Measurements from ENCODE around the gene HAPLN1.

Gene HAPLN1

DNA sequence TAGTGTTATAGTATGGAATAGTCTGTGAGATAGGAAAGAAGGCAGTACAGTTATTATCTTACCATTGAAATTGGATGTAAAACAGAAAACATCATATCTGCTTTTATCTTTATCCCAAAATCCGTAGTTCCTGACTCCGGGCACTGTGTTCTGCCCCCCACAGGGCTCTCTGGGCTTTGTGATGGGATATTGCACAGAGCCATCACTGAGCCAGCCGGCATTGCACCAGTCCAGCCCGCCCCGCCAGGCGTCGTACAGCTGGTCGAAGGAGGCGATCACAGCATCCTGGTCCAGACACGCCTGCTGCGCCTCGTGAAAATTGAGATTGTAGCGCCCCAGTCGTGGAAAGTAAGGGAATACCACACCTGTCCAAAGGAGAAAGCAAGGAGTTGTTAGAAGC lies 76.4 kb downstream of the HAPLN1 start:
- FAIRE-seq (no peak), DNase-seq (ENCODE audit: insufficient read length, low spot score) (no peak)
- TF ChIP-seq POLR2A (IDR thresholded peaks at IDR 0.05; ENCODE audit: low read depth, low read length), result no peak

- no peak for FAIRE-seq
- TF ChIP-seq POLR2A (IDR thresholded peaks at IDR 0.05; ENCODE audit: low read depth, low read length), result no peak
- no peak for DNase-seq (ENCODE audit: insufficient read length, low spot score)
Measured at GRCh38 chr5:83641946-83642345, 78.7 kb downstream of the HAPLN1 start.

DNA sequence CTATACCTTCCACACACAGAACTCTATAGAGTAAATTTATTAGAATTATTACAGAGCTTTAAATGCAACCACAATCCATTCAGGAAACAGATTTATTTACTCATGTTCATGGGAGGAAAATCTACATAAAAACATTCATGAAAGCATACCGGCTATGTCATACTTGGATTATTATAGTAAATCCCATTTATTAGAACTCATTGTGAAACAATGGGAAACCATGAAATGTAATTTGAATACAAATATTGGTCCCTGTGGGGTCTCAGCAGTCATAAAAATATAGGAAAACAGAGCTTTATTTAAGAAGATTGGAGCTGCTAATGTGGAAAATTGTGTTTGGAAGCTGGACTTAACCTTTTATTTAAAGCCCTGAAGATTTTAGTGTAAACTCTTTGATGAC lies 80.7 kb downstream of the HAPLN1 start:
- no peak for DNase-seq (ENCODE audit: insufficient read length, low spot score)
- TF ChIP-seq POLR2A (IDR thresholded peaks at IDR 0.05; ENCODE audit: low read depth, low read length), result no peak
- FAIRE-seq, result no peak

DNA sequence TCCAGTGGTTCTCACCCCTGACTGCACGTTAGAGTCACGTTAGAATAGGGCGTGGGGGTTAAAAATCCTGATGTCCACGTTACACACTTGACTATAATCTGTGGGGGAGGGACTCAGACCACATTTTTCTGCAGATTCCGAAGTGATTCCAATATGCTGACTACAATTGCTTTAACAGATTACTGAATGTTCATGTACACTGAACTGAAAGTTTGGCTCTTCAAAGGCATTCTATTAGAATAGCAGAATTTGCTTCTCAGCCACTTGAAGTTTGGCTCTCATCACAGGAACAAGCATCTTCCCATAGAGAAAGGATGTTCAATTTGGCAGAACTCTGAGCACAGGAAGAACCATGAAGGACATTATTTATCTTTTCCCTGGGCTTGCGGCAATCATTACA lies 84.5 kb downstream of the HAPLN1 start:
- DNase-seq (ENCODE audit: insufficient read length, low spot score) (no peak), FAIRE-seq (no peak)
- no peak for TF ChIP-seq POLR2A (IDR thresholded peaks at IDR 0.05; ENCODE audit: low read depth, low read length)

GRCh38 chr5:83633285-83633684 lies 87.4 kb downstream of the HAPLN1 start:
- no peak for TF ChIP-seq POLR2A (IDR thresholded peaks at IDR 0.05; ENCODE audit: low read depth, low read length)
- FAIRE-seq (no peak), DNase-seq (ENCODE audit: insufficient read length, low spot score) (no peak)

DNA sequence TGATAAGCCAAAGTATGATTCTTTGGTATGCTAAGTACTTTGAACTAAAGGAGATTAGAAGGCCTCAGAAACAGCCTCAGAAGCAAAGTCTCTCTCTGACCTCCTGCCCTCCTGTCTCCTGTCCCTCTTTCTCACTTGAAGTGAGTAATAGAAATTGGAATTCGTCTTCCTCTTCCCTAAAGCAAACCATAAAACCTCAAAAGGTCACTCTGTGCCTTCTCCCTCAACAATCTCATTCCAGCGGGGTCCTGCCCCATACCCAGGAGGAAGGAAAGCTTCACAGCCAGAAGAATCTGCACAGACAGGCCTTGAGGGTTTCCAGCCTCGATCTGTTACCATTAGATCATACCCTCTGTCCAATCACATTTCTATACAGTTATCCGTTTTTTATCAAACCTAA lies 87.8 kb downstream of the HAPLN1 start:
- FAIRE-seq (peak; percentile 86), DNase-seq (ENCODE audit: insufficient read length, low spot score) (peak; percentile 17)
- TF ChIP-seq POLR2A (IDR thresholded peaks at IDR 0.05; ENCODE audit: low read depth, low read length), result no peak

GRCh38 chr5:83628360-83628759 lies 92.3 kb downstream of the HAPLN1 start:
- no peak for TF ChIP-seq POLR2A (IDR thresholded peaks at IDR 0.05; ENCODE audit: low read depth, low read length)
- FAIRE-seq, result no peak
- no peak for DNase-seq (ENCODE audit: insufficient read length, low spot score)

DNA sequence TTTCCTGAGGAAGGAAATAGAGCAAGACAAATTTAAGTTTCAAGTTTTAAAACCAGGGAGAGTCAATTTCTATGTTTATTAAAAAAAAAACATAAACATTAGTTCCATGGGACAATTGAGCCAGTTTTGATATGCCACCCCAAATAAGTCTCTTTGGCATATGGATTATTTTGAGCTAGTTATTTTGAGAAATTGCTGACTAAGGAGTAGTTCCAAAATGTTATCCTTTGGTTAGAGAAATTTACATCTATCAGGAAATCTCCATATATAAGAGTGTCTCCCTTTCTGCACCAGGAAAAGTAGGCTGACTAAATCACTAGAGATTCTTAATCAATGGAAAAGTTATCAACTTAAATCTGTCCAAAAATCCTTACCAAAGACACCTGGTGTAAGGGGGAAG lies 105.8 kb downstream of the HAPLN1 start:
- DNase-seq (ENCODE audit: insufficient read length, low spot score) (no peak), FAIRE-seq (no peak)
- no peak for TF ChIP-seq POLR2A (IDR thresholded peaks at IDR 0.05; ENCODE audit: low read depth, low read length)

- FAIRE-seq (no peak), DNase-seq (ENCODE audit: insufficient read length, low spot score) (peak; percentile 6)
- no peak for TF ChIP-seq POLR2A (IDR thresholded peaks at IDR 0.05; ENCODE audit: low read depth, low read length)
Measured at GRCh38 chr5:83608122-83608521, 112.5 kb downstream of the HAPLN1 start.

DNA sequence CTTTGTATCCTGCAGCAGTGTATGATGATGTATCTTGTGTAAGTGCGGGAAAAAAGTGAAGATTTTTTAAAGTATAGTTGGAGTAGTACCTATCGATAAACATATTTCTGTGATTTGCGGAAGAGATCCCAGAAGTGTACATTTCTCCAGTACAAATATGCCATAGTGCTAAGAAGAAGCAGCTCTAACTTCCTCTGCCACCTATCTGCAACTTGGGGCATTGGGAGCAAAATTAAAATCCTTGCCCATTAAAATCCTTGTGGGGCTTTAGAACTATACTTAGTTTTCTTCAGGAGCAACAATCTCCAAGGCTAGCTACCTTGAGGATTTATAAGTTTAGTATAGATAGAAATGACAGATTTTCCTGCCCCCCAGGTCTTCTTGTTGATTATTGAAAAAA lies 125.4 kb downstream of the HAPLN1 start:
- no peak for TF ChIP-seq POLR2A (IDR thresholded peaks at IDR 0.05; ENCODE audit: low read depth, low read length)
- FAIRE-seq (no peak), DNase-seq (ENCODE audit: insufficient read length, low spot score) (no peak)

GRCh38 chr5:83590966-83591365 lies 129.7 kb downstream of the HAPLN1 start:
- DNase-seq (ENCODE audit: insufficient read length, low spot score) (no peak), FAIRE-seq (no peak)
- TF ChIP-seq POLR2A (IDR thresholded peaks at IDR 0.05; ENCODE audit: low read depth, low read length), result no peak

GRCh38 chr5:83589786-83590185 lies 130.9 kb downstream of the HAPLN1 start:
- FAIRE-seq (no peak), DNase-seq (ENCODE audit: insufficient read length, low spot score) (no peak)
- TF ChIP-seq POLR2A (IDR thresholded peaks at IDR 0.05; ENCODE audit: low read depth, low read length), result no peak

Measured in H54 (cell line).